ENCODE results near the gene C3orf70. TPM values are rescaled to one million over a fixed set of nuclear protein-coding genes. Genes with fewer than 3 reads are reported as not detected.
"Not testable (repeated sequence)": the region's sequence is repeated elsewhere in the genome, so short reads cannot be mapped to it uniquely, and the experiment has no call there.

Gene C3orf70
- polyA plus RNA-seq, 4 donors: 0.67 to 5.1 (median 2.9) TPM

DNA sequence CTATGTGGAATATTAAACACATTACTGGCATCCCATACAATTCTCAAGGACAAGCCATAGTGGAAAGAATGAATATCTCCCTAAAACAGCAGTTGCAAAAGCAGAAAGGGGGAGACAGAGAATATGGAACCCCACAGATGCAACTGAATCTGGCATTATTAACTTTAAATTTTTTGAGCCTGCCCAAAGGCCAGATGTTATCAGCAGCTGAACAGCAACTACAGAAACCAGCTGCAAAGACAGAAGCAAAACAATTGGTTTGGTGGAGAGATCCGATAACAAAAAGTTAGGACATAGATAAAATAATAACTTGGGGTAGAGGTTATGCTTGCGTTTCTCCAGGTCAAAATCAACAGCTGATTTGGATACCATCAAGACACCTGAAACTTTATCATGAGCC lies 43.8 kb downstream of the C3orf70 start:
- peaks cover 0 to 15% of the 10 kb centered on the region in 2 donors for H3K9me3 ChIP-seq (ENCODE audit: control insufficient read depth in 2 of 2, insufficient read depth in 1 of 2, low read depth in 1 of 2, low read length in 1 of 2)
- not testable (repeated sequence) for H3K27ac ChIP-seq (ENCODE audit: low read depth in 1 of 3, low read length in 2 of 3); FAIRE-seq; H3K27me3 ChIP-seq (ENCODE audit: control insufficient read depth in 3 of 3, insufficient read depth in 3 of 3, low read length in 3 of 3); H3K4me3 ChIP-seq (ENCODE audit: low read depth in 1 of 3, low read length in 3 of 3); H3K4me1 ChIP-seq (ENCODE audit: control insufficient read depth in 3 of 3, insufficient read depth in 2 of 3, low read depth in 1 of 3, low read length in 2 of 3); H3K36me3 ChIP-seq (ENCODE audit: control insufficient read depth in 3 of 3, insufficient read depth in 2 of 3, low read depth in 1 of 3, low read length in 3 of 3); DNase-seq
- 91 to 97% (median 93%) methylated on average over 2 of the region's 2 CpGs for WGBS, 3 donors

DNA sequence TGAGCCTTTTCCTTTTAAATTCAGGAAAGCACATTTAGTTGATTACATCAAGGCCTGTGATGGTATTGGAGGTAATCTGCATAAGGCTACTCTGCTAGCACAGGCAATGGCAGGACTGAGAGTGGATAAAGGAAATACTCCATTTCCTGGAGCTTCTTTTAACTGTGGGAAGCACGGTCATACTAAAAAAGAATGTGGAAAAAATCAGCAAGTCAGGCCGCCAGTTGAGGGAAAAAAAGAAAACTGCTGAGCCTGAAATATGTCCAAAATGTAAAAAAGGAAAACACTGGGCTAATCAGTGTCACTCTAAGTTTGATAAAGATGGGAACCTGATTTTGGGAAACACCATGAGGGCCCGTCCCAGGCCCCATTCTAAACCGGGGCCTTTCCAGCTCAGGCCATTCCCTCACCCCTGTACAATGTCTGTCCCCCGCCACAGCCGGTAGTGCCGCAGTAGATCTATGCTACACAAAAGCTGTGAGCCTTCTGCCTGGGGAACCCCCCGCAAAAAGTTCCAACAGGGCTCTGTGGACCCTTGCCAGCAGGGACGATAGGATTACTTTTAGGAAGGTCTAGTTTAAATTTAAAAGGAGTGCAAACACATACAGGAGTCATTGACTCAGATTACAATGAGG lies 46.5 kb downstream of the C3orf70 start:
- peaks cover 0 to 23% of the 10 kb centered on the region in 2 donors for H3K9me3 ChIP-seq (ENCODE audit: control insufficient read depth in 2 of 2, insufficient read depth in 1 of 2, low read depth in 1 of 2, low read length in 1 of 2)
- FAIRE-seq; H3K4me1 ChIP-seq (ENCODE audit: control insufficient read depth in 3 of 3, insufficient read depth in 2 of 3, low read depth in 1 of 3, low read length in 2 of 3); H3K4me3 ChIP-seq (ENCODE audit: low read depth in 1 of 3, low read length in 3 of 3); DNase-seq; H3K27me3 ChIP-seq (ENCODE audit: control insufficient read depth in 3 of 3, insufficient read depth in 3 of 3, low read length in 3 of 3); H3K36me3 ChIP-seq (ENCODE audit: control insufficient read depth in 3 of 3, insufficient read depth in 2 of 3, low read depth in 1 of 3, low read length in 3 of 3); H3K27ac ChIP-seq (ENCODE audit: low read depth in 1 of 3, low read length in 2 of 3): not testable (repeated sequence)
- 59 to 93% (median 80%) methylated on average over 9 of the region's 9 CpGs for WGBS, 3 donors

DNA sequence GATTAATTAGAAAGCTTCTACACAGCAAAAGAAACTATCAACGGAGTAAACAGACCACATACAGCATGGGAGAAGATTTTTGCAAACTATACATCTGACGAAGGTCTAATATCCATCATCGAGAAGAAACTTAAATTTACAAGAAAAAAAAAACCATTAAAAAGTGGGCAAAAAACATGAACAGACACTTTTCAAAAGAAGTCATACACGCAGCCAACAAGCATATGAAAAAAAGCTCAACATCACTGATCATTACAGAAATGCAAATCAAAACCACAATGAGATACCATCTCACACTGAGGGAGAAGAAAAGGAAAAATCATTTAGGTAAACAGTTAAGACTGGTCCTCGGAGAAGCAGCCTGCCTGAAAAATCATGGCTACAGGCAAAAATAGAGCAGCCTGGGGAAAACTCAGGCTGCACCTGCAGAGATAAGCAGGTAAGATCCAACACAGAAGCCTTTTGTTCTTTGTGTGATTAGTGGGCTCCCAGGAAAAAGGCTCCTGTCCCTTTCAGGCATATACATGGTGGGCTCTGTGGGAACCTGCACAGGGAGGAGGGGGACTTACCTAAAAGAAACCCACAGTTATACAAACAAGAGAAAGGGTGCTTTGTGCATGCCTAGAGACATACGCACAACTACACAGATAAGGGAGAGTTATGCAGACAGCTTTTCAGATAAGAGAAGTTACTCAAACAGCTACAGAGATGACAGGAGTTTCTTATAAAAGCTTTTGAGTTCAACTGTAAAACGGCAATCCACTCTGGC lies 49.3 kb downstream of the C3orf70 start:
- no peaks in the 10 kb centered on the region for H3K36me3 ChIP-seq (ENCODE audit: control insufficient read depth in 3 of 3, insufficient read depth in 2 of 3, low read depth in 1 of 3, low read length in 3 of 3)
- H3K4me3 ChIP-seq (ENCODE audit: low read depth in 1 of 3, low read length in 3 of 3): no peak overlapping the region
- DNase-seq: no peak
- no peak for FAIRE-seq
- WGBS, 3 donors: 65 to 79% (median 66%) methylated on average over 7 of the region's 7 CpGs
- no peaks in the 10 kb centered on the region for H3K4me1 ChIP-seq (ENCODE audit: control insufficient read depth in 3 of 3, insufficient read depth in 2 of 3, low read depth in 1 of 3, low read length in 2 of 3)
- H3K9me3 ChIP-seq (ENCODE audit: control insufficient read depth in 2 of 2, insufficient read depth in 1 of 2, low read depth in 1 of 2, low read length in 1 of 2): peaks cover 0 to 21% of the 10 kb centered on the region in 2 donors
- no peaks in the 10 kb centered on the region for H3K27me3 ChIP-seq (ENCODE audit: control insufficient read depth in 3 of 3, insufficient read depth in 3 of 3, low read length in 3 of 3)
- no peak overlapping the region for H3K27ac ChIP-seq (ENCODE audit: low read depth in 1 of 3, low read length in 2 of 3)

GRCh38 chr3:185094697-185095096 lies 58.2 kb downstream of the C3orf70 start:
- Histone ChIP-seq H3K4me3 (ENCODE audit: low read depth in 1 of 3, low read length in 3 of 3) (no peak overlapping the region), H3K27ac (ENCODE audit: low read depth in 1 of 3, low read length in 2 of 3) (no peak overlapping the region), H3K4me1 (ENCODE audit: control insufficient read depth in 3 of 3, insufficient read depth in 2 of 3, low read depth in 1 of 3, low read length in 2 of 3) (no peaks in the 10 kb centered on the region), H3K9me3 (ENCODE audit: control insufficient read depth in 2 of 2, insufficient read depth in 1 of 2, low read depth in 1 of 2, low read length in 1 of 2) (no peaks in the 10 kb centered on the region), H3K27me3 (ENCODE audit: control insufficient read depth in 3 of 3, insufficient read depth in 3 of 3, low read length in 3 of 3) (no peaks in the 10 kb centered on the region), H3K36me3 (ENCODE audit: control insufficient read depth in 3 of 3, insufficient read depth in 2 of 3, low read depth in 1 of 3, low read length in 3 of 3) (no peaks in the 10 kb centered on the region)
- FAIRE-seq (no peak), DNase-seq (no peak)
- WGBS, 3 donors: 79 to 87% (median 81%) methylated on average over 4 of the region's 4 CpGs

- Histone ChIP-seq H3K36me3 (ENCODE audit: control insufficient read depth in 3 of 3, insufficient read depth in 2 of 3, low read depth in 1 of 3, low read length in 3 of 3) (no peaks in the 10 kb centered on the region), H3K27me3 (ENCODE audit: control insufficient read depth in 3 of 3, insufficient read depth in 3 of 3, low read length in 3 of 3) (no peaks in the 10 kb centered on the region), H3K27ac (ENCODE audit: low read depth in 1 of 3, low read length in 2 of 3) (no peak overlapping the region), H3K4me1 (ENCODE audit: control insufficient read depth in 3 of 3, insufficient read depth in 2 of 3, low read depth in 1 of 3, low read length in 2 of 3) (no peaks in the 10 kb centered on the region), H3K9me3 (ENCODE audit: control insufficient read depth in 2 of 2, insufficient read depth in 1 of 2, low read depth in 1 of 2, low read length in 1 of 2) (no peaks in the 10 kb centered on the region), H3K4me3 (ENCODE audit: low read depth in 1 of 3, low read length in 3 of 3) (no peak overlapping the region)
- FAIRE-seq: no peak
- no peak for DNase-seq
Measured at GRCh38 chr3:185093116-185093515, 59.7 kb downstream of the C3orf70 start.

DNA sequence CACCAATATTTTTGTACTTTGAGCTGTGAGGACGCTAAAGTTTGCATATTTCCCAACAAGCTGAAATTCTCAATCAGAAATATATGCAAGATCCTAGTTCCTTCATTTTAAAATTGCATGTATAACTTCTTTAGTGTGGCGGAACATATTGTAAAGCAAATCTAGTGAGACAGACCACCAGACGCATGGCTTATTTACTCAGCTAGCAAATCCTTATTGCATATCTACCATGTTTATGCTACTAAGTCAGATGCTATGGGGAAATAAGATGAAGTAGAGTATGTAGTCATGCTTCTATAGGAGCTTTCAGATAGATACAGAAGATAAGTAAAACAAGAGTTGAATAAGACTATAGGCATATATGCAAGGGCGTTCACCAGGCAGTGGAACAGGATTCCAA lies 62.0 kb downstream of the C3orf70 start:
- Histone ChIP-seq H3K27me3 (ENCODE audit: control insufficient read depth in 3 of 3, insufficient read depth in 3 of 3, low read length in 3 of 3) (no peaks in the 10 kb centered on the region), H3K9me3 (ENCODE audit: control insufficient read depth in 2 of 2, insufficient read depth in 1 of 2, low read depth in 1 of 2, low read length in 1 of 2) (no peaks in the 10 kb centered on the region), H3K4me3 (ENCODE audit: low read depth in 1 of 3, low read length in 3 of 3) (no peak overlapping the region), H3K27ac (ENCODE audit: low read depth in 1 of 3, low read length in 2 of 3) (no peak overlapping the region), H3K4me1 (ENCODE audit: control insufficient read depth in 3 of 3, insufficient read depth in 2 of 3, low read depth in 1 of 3, low read length in 2 of 3) (no peaks in the 10 kb centered on the region), H3K36me3 (ENCODE audit: control insufficient read depth in 3 of 3, insufficient read depth in 2 of 3, low read depth in 1 of 3, low read length in 3 of 3) (no peaks in the 10 kb centered on the region)
- no peak for FAIRE-seq
- no peak for DNase-seq
- 90 to 93% (median 92%) methylated on average over 4 of the region's 4 CpGs for WGBS, 3 donors

GRCh38 chr3:185089751-185090150 lies 63.1 kb downstream of the C3orf70 start:
- DNase-seq (no peak), FAIRE-seq (peak; percentile 19)
- Histone ChIP-seq H3K4me1 (ENCODE audit: control insufficient read depth in 3 of 3, insufficient read depth in 2 of 3, low read depth in 1 of 3, low read length in 2 of 3) (no peaks in the 10 kb centered on the region), H3K27ac (ENCODE audit: low read depth in 1 of 3, low read length in 2 of 3) (no peak overlapping the region), H3K27me3 (ENCODE audit: control insufficient read depth in 3 of 3, insufficient read depth in 3 of 3, low read length in 3 of 3) (no peaks in the 10 kb centered on the region), H3K4me3 (ENCODE audit: low read depth in 1 of 3, low read length in 3 of 3) (no peak overlapping the region), H3K9me3 (ENCODE audit: control insufficient read depth in 2 of 2, insufficient read depth in 1 of 2, low read depth in 1 of 2, low read length in 1 of 2) (no peaks in the 10 kb centered on the region), H3K36me3 (ENCODE audit: control insufficient read depth in 3 of 3, insufficient read depth in 2 of 3, low read depth in 1 of 3, low read length in 3 of 3) (no peaks in the 10 kb centered on the region)

DNA sequence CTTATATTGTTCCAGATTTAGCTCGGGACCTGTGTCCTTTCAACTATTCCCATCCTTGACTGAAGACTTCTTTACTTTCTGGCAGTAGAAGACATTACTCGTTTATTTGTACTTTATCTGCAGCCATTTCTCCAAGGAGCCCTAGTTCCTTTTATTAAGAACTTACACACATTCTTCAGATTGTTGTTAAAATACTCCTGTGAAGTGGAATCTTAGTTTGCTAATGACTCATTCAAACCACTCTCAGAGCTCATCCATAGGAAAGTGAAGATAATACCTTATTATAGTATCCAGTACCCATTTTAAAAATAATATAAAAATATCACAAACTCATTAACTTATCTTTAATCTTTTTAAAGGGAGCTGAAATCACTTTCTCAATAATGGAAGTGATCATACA lies 63.5 kb downstream of the C3orf70 start:
- Histone ChIP-seq H3K9me3 (ENCODE audit: control insufficient read depth in 2 of 2, insufficient read depth in 1 of 2, low read depth in 1 of 2, low read length in 1 of 2) (no peaks in the 10 kb centered on the region), H3K4me1 (ENCODE audit: control insufficient read depth in 3 of 3, insufficient read depth in 2 of 3, low read depth in 1 of 3, low read length in 2 of 3) (no peaks in the 10 kb centered on the region), H3K27me3 (ENCODE audit: control insufficient read depth in 3 of 3, insufficient read depth in 3 of 3, low read length in 3 of 3) (no peaks in the 10 kb centered on the region), H3K4me3 (ENCODE audit: low read depth in 1 of 3, low read length in 3 of 3) (no peak overlapping the region), H3K27ac (ENCODE audit: low read depth in 1 of 3, low read length in 2 of 3) (no peak overlapping the region), H3K36me3 (ENCODE audit: control insufficient read depth in 3 of 3, insufficient read depth in 2 of 3, low read depth in 1 of 3, low read length in 3 of 3) (no peaks in the 10 kb centered on the region)
- WGBS, 3 donors: 76 to 81% (median 80%) methylated on average over 2 of the region's 2 CpGs
- no peak for FAIRE-seq
- DNase-seq: no peak

GRCh38 chr3:185087419-185087818 lies 65.4 kb downstream of the C3orf70 start:
- no peaks in the 10 kb centered on the region for H3K27me3 ChIP-seq (ENCODE audit: control insufficient read depth in 3 of 3, insufficient read depth in 3 of 3, low read length in 3 of 3)
- no peak overlapping the region for H3K27ac ChIP-seq (ENCODE audit: low read depth in 1 of 3, low read length in 2 of 3)
- no peak overlapping the region for H3K4me3 ChIP-seq (ENCODE audit: low read depth in 1 of 3, low read length in 3 of 3)
- FAIRE-seq (no peak), DNase-seq (no peak)
- WGBS, 3 donors: 55 to 67% (median 64%) methylated on average over 3 of the region's 3 CpGs
- H3K9me3 ChIP-seq (ENCODE audit: control insufficient read depth in 2 of 2, insufficient read depth in 1 of 2, low read depth in 1 of 2, low read length in 1 of 2): no peaks in the 10 kb centered on the region
- peaks cover 0 to 8% (median 0%) of the 10 kb centered on the region in 3 donors for H3K36me3 ChIP-seq (ENCODE audit: control insufficient read depth in 3 of 3, insufficient read depth in 2 of 3, low read depth in 1 of 3, low read length in 3 of 3)
- no peaks in the 10 kb centered on the region for H3K4me1 ChIP-seq (ENCODE audit: control insufficient read depth in 3 of 3, insufficient read depth in 2 of 3, low read depth in 1 of 3, low read length in 2 of 3)

Measured in small intestine (tissue), 7 donors.